Esophagus squamous epithelium (tissue), 5 donors: Measurements from ENCODE around the gene TTC28. TPM values are rescaled to one million over a fixed set of nuclear protein-coding genes. Genes with fewer than 3 reads are reported as not detected.

Source experiments
- DNase-seq: peaks from one replicate; lab custom pipeline; 2025; lab: John Stamatoyannopoulos, UW
- H3K27ac ChIP-seq, 4 donors: fragments of 200-600 bp; sonication (generic); one replicate each; pipeline ENCODE4 v1.5.1; 2016 to 2019; ENCODE audit warnings: mild to moderate bottlenecking in 1 of 4
- H3K27me3 ChIP-seq, 4 donors: fragments of 200-600 bp; sonication (generic); 1 replicate in 3 of 4; 2 replicates in 1 of 4; pipeline versions ENCODE4 v1.5.1 to v1.6.0; 2017 to 2021; ENCODE audit warnings: antibody characterized with exemption in 1 of 4
- H3K36me3 ChIP-seq, 3 donors: fragments of 200-600 bp; sonication (generic); one replicate each; pipeline ENCODE4 v1.5.1; 2016 to 2019
- H3K4me1 ChIP-seq, 3 donors: fragments of 200-600 bp; sonication (generic); one replicate each; pipeline ENCODE4 v1.5.1; 2017 to 2019
- H3K4me3 ChIP-seq, 4 donors: fragments of 200-600 bp; sonication (generic); 1 replicate in 3 of 4; 2 replicates in 1 of 4; pipeline ENCODE4 v1.5.1; 2016 to 2019; ENCODE audit warnings: mild to moderate bottlenecking in 2 of 4, moderate library complexity in 1 of 4
- H3K9me3 ChIP-seq, 3 donors: fragments of 200-600 bp; sonication (generic); one replicate each; pipeline ENCODE4 v1.5.1; 2016 to 2019
- CTCF ChIP-seq, 6 experiments: fragments of 450-650 bp in 4 of 6; fragments of 200-600 bp in 2 of 6; sonication (generic) in 2 of 6; IDR thresholded peaks; one replicate each; pipeline ENCODE4 v1.5.1; 2016 to 2019; ENCODE audit warnings: antibody characterized with exemption in 6 of 6, mild to moderate bottlenecking in 4 of 6, moderate library complexity in 4 of 6
- POLR2A ChIP-seq, 4 donors: fragments of 450-650 bp; IDR thresholded peaks; one replicate each; pipeline ENCODE4 v1.6.1; 2017; ENCODE audit warnings: antibody characterized with exemption in 4 of 4, mild to moderate bottlenecking in 4 of 4, moderate library complexity in 3 of 4
- WGBS, 2 donors: methylation state at CpG; one replicate each; pipeline ENCODE4 v1.1.5; 2018; 5-methylcytosine and 5-hydroxymethylcytosine counted together
- intact Hi-C: fragments of 100-400 bp; cut with DNase I; formaldehyde crosslinking; loops from one replicate; pipeline ENCODE4 v1.15.0; 2022
- total RNA-seq, 4 donors: library from RNA; depleted of rRNA; stranded (reverse); fragments of >200 nt; gene quantifications; one replicate each; pipeline ENCODE4 v1.1.0, GENCODE V29; 2016
- donor health status: DM: yes; HTN: yes; CAD: no.

Gene TTC28
- total RNA-seq, 4 donors from 2014 or later = 6.0 to 21.4 (median 7.7) TPM

GRCh38 chr22:28484662-28485061 is 195.0 kb downstream of the TTC28 start:
- intact Hi-C loops = no loop called here
- Histone ChIP-seq H3K27ac (no peak overlapping the region), H3K36me3 (no peaks in the 10 kb centered on the region), H3K4me1 (no peaks in the 10 kb centered on the region), H3K4me3 (no peak overlapping the region), H3K9me3 (no peaks in the 10 kb centered on the region), H3K27me3 (no peaks in the 10 kb centered on the region)
- DNase-seq = no peak
- WGBS, 2 donors = 88 to 95% methylated on average over 1 of the region's 1 CpG
- no peak for TF ChIP-seq POLR2A (IDR thresholded peaks at IDR 0.05)
- no peak for TF ChIP-seq CTCF (IDR thresholded peaks at IDR 0.05)

GRCh38 chr22:28481725-28482124 is 197.9 kb downstream of the TTC28 start:
- Histone ChIP-seq H3K36me3 (no peaks in the 10 kb centered on the region), H3K27me3 (no peaks in the 10 kb centered on the region), H3K4me1 (no peaks in the 10 kb centered on the region), H3K27ac (no peak overlapping the region), H3K4me3 (no peak overlapping the region), H3K9me3 (no peaks in the 10 kb centered on the region)
- intact Hi-C loops = no loop called here
- no peak for DNase-seq
- TF ChIP-seq CTCF (IDR thresholded peaks at IDR 0.05) = no peak
- no peak for TF ChIP-seq POLR2A (IDR thresholded peaks at IDR 0.05)
- 53 to 71% methylated on average over 2 of the region's 2 CpGs for WGBS, 2 donors

GRCh38 chr22:28480000-28480715 is 199.5 kb downstream of the TTC28 start:
- H3K27ac ChIP-seq = no peak overlapping the region
- 67 to 77% methylated on average over 3 of the region's 3 CpGs for WGBS, 2 donors
- peaks cover 0 to 3% (median 0%) of the 10 kb centered on the region in 4 donors for H3K27me3 ChIP-seq
- DNase-seq = no peak
- no peaks in the 10 kb centered on the region for H3K4me1 ChIP-seq
- no peaks in the 10 kb centered on the region for H3K9me3 ChIP-seq
- intact Hi-C loops = no loop called here
- TF ChIP-seq CTCF (IDR thresholded peaks at IDR 0.05) = no peak
- TF ChIP-seq POLR2A (IDR thresholded peaks at IDR 0.05) = no peak
- no peaks in the 10 kb centered on the region for H3K36me3 ChIP-seq
- H3K4me3 ChIP-seq = no peak overlapping the region

- no peak for TF ChIP-seq CTCF (IDR thresholded peaks at IDR 0.05)
- TF ChIP-seq POLR2A (IDR thresholded peaks at IDR 0.05) = no peak
- Histone ChIP-seq H3K9me3 (no peaks in the 10 kb centered on the region), H3K4me3 (no peak overlapping the region), H3K36me3 (no peaks in the 10 kb centered on the region), H3K27me3 (peaks cover 0 to 3% (median 0%) of the 10 kb centered on the region in 4 donors), H3K4me1 (peaks cover 0 to 10% (median 0%) of the 10 kb centered on the region in 3 donors), H3K27ac (no peak overlapping the region)
- no peak for DNase-seq
- intact Hi-C loops = no loop called here
Observed at GRCh38 chr22:28478564-28478963, 201.1 kb downstream of the TTC28 start.

GRCh38 chr22:28477556-28477955 is 202.1 kb downstream of the TTC28 start:
- H3K9me3 ChIP-seq = no peaks in the 10 kb centered on the region
- DNase-seq = no peak
- H3K27ac ChIP-seq = no peak overlapping the region
- WGBS, 2 donors = 47 to 60% methylated on average over 1 of the region's 1 CpG
- H3K27me3 ChIP-seq = peaks cover 0 to 3% (median 0%) of the 10 kb centered on the region in 4 donors
- peaks cover 0 to 10% (median 0%) of the 10 kb centered on the region in 3 donors for H3K4me1 ChIP-seq
- intact Hi-C loops = no loop called here
- H3K36me3 ChIP-seq = no peaks in the 10 kb centered on the region
- TF ChIP-seq CTCF (IDR thresholded peaks at IDR 0.05) = no peak
- no peak for TF ChIP-seq POLR2A (IDR thresholded peaks at IDR 0.05)
- H3K4me3 ChIP-seq = no peak overlapping the region
